Measurements from ENCODE around the gene PAFAH1B2.
"Not testable (repeated sequence)": the region's sequence is repeated elsewhere in the genome, so short reads cannot be mapped to it uniquely, and the experiment has no call there.

The PAFAH1B2 gene

DNA sequence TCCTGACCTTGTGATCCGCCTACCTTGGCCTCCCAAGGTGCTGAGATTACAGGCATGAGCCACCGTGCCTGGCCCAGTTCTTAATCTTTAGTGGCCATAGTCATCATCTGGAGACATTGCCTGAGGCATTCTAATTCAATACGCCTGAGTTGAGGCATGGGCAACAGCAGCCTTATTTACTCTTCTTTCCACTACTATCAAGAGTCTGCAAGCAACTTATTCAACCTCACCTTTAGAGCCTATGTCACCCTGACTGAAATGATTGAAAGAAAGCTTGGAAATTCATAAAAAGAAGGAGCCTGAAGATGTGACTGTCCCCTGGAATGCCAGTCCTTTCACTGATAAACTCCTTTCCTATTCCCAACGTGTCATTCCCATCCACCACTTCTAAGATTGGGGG is 15.8 kb upstream of the PAFAH1B2 start:
- no peak for DNase-seq

DNA sequence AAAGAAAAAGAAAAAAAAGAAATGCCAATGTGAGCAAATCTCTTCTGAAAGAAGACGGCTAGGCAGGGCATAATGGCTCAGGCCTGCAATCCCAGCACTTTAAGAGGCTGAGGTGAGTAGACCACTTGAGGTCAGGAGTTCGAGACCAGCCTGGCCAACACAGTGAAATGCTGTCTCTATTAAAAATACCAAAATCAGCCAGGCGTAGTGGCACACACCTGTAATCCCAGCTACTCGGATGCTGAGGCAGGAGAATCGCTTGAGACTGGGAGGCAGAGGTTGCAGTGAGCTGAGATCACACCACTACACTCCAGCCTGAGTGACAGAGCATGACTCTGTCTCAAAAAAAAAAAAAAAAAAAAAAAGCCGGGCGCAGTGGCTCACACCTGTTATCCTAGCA is 13.7 kb upstream of the PAFAH1B2 start:
- DNase-seq: not testable (repeated sequence)

DNA sequence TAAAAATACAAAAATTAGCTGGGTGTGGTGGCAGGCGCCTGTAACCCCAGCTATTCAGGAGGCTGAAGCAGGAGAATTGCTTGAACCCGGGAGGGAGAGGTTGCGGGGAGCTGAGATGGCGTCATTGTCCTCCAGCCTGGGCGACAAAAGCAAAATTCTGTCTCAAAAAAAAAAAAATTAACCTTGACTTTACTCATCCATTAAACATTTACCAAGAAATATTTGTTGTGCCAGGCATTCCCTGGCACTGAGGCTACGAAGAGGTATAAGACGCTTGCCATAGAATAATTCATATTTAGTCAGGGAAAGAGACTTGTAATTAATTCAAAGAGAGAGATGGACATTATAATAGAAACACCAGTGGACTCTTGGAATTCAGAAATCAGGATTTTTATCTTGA is 13.2 kb upstream of the PAFAH1B2 start:
- DNase-seq: no peak

DNA sequence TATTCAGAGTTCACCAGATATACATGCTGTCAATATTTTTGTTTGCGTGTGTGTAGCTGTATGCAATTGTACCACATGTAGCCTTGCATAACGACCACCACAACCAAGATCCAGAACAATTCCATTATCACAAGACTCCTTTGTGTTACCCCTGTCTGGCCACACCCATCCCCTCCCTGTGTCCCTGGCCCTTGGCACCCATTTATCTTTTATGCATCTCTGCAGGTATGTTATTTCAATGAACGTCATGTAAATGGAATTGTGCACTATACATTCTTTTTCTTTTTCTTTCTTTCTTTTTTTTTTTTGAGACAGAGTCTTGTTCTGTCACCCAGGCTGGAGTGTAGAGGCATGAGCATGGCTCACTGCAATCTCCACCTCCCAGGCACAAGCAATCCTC is 9.7 kb upstream of the PAFAH1B2 start:
- no peak for DNase-seq

DNA sequence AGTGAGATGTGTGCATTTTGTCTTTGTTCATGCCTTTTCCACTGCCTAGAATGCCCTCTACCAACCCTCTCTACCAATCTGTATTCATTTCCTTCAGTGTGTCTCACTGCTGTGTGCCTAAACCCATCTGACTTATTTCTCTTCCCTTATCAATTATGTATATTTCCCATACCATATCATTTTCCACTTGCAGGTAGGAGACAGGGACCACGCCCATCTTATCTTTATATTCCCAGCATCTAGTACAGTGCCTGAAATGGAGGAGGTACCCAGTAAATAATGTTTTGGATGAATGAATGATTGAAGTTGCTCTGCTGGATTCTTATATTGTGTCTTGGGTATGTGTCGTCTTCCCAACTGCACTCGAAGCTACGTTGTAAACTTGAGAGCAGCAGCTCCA is 9.1 kb upstream of the PAFAH1B2 start:
- not testable (repeated sequence) for DNase-seq

DNA sequence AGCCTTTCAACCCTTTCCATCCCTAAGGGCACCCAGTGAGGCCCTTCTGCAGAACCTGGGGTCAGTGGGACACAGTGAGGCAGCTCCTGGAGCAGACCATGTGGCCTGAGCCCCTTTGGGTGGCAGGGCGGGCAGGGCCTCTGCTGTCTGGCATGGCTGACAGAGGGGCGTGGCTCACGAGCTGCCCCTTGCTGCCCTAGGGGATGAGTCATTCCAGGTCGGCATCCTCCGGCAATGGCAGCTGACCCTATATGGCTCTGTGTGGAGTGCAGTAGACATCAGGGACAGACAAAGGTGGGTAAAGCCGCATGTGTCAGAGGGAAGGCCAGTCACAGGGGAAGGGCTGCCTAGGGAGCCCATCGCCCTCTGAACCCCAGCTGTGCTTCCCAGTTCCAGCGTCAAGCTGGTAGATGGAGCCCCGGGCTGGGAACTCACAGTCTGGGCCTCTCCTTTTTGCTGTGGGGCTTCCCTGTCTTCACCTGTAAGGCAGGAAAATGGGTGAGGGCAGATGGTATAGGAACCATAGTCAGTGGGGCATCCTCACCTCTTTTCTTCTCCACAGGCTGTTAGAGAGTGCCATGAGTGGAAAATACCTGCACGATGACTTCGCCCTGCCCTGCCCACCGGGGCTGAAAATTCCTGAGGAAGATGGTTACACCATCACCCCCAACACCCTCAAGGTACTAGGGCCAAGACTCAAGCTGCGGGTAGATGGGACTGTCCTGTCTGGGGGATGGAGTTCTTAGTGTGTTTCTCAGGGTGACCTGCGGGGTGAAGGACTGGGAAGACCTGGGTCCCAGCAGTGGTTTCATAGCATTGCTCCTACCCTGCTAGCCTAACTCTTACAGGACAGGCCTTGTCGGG is 6.6 kb upstream of the PAFAH1B2 start:
- not testable (repeated sequence) for DNase-seq

DNA sequence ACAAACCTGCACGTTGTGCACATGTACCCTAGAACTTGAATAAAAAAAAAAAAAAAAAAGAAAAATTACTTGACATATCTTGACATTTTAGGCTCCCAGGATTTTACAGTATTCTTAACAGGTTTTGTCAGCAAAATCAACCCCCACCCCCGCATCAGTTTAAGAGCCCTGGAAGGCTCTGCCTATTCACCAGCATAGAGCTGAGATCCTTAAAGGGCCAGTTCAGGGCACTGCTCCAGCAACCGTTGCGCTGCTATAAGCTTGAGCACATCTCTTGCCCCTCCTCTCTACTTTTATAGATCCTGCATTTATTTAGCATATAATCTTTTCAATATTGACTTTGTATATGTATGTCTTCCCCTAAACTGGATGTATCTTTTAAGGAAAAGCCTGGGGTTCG is 697 bp upstream of the PAFAH1B2 start:
- no peak for DNase-seq

DNA sequence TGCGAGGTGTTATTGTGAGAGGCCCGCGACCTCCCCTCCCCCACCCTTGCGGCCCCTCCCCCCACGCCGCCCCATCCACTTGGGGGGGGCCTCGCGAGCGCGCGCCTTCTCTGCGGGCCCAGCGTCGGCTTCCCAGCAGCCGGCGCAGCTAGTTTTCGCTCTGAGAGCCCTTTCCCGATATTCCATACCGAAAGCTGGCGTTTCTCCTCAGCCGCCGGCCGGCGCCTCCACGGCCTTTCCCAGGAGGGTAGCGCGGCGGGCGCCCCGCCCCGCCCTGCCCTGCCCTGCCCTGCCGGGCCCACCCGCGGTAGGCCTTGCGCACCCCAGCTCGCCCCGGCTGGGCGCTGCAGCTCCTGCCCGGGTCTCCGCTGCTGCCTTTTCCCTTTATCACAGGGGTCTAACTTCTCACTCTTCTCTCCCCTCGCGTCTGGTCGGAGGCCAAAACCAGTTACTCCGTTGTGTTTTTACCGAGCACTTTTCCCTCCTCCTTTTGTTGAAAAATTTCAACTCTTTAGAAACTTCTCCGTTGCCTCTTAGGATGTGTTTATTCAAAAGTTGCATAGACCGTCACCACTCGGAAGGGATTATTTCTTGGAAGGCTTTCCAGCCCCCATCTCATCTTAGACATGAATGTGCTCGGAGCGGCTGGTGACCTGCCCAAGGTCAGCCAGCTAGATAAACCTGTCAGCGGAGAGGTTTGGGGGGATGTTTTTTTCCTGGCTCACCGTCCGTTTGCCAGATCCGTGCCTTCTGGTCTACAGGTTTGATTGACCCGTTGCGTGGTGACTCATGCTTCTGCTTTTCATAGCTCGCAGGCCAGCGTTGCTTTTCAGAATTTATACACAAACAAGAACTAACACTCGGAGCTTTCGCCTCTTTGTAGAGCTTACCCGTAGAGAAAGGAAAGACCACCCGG is 648 bp downstream of the PAFAH1B2 start:
- no peak for DNase-seq

DNA sequence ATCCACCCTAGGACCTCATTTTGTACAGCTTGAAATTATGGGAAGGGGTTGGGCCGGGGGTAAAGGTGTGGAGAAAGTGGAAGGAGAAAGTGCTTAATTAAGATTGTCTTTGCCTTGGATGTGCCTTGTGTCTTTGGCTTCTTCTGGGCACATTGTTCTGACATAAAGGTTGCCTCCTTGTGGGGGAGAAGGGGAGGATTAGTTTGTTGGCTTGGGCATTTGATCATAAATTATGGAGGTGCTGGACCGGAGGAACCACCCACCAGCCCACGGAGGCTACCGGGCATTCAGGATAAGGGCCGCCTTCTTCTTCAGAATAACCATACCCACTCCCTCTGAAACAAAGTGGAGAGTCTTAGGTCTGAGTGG is 1.3 kb downstream of the PAFAH1B2 start:
- no peak for DNase-seq

DNA sequence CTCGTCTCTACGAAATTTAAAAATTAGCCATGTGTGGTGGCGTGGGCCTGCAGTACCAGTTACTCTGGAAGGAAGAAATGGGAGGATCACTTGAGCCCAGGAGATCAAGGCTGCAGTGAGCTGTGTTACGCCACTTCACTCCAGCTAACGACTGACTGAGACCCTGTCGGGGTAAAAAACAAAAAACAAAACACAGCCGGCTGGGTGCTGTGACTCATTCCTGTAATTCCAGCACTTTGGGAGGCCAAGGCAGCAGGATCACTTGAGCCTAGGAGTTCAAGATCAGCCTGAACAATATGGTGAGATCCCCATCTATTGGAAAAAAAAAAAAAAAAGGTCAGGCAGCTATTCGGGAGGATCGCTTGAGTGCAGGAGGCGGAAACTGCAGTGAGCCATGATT is 2.4 kb downstream of the PAFAH1B2 start:
- no peak for DNase-seq

DNA sequence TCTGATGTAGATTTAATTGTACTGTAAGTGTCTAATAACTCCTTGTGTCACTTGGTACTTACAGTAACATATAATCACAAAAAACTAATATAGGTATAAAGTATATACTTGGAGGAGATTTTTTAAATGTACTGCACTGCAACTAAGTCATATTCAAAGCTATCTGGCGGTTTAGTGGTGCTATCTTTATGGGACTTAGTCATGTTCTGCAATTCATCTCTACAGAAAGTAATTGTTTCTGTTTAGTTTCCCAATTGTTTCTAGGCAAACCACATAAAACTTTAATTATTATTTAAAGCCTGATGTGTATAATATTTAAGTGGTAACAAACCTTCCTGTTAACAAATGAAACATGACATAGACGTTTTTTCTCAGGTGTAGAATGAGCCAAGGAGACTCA is 8.0 kb downstream of the PAFAH1B2 start:
- DNase-seq: no peak

DNA sequence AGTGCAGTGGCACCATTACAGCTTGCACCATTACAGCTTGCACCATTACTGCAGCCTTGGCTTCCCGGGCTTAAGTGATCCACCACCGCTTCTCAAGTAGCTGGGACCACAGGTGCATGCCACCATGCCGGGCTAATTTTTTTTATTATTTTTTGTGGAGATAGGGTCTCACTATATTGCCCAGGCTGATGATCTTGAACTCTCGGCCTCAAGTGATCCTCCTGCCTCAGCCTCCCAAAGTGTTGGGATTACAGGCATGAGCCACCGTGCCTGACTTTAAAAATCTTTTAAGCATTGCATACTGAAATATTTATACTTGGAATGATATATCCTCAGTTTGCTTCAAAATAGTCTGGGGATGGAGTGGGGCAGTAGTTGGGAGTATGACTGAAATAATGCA is 10.4 kb downstream of the PAFAH1B2 start:
- no peak for DNase-seq

DNA sequence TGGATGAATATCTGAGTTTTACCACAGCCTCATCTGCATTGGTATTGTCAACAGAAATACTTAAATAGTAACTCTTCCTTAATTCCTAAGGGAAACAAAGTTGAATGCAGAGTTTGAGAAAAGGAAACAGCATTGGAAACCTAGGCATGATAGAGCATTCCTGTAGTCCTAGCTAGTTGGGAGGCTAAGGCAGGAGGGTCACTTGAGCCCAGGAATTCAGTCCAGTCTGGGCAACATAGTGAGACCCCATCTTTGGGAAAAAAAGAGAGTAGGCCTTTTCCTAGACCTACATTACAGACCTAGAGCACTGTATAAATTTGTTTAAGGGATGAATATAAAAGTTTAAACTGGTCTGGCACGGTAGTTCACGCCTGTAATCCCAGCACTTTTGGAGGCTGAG is 13.4 kb downstream of the PAFAH1B2 start:
- no peak for DNase-seq

DNA sequence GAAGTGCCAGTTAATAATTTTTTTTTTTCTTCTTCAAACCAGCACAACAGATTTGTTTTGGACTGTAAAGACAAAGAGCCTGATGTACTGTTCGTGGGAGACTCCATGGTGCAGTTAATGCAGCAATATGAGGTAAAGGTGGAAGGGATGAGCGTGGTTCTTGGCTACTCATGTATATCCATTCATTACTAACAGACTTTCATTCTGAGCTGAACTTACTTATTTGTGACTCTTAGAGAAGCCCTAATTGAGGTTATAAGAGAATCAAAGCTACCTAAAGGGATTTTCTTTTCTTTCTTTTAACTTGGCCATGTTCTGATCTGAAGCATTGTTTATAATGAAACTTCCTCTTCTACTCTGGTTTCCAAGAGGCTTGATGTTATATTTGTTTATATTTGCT is 15.8 kb downstream of the PAFAH1B2 start:
- DNase-seq: no peak

DNA sequence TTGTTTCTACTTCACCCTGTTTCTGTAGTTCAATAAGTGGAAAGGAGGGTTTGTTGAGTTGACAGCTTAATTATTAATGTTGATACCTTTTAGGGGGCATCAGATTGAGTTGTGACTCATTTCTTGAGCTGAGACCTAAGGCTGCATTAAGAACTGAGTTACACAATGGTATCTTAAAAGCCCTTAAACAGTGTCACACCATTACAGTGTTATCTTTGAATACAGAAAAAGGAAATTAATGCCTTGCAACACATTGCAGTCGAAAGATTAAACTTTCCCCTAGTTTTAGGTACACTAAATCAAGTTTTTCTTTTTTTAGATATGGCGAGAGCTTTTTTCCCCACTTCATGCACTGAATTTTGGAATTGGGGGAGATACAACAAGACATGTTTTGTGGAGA is 16.7 kb downstream of the PAFAH1B2 start:
- DNase-seq: no peak

DNA sequence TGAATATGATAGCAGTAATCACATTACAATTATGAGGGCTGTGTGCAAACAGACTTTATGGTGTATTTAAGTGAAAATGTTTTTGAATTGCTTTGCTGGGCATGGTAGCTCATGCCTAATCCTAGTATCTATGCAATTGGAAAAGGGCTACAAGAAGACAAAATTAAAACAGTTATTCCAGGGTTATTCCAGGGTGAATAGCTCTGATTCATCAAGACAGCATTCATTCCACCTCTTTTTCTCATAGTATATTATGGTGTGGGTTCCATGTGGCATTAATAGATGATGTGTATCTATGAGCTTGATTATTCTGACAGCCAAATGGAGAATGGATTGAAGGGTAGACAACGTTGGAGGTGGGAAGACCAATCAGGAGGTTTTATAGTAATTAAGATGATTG is 22.4 kb downstream of the PAFAH1B2 start:
- DNase-seq: no peak

DNA sequence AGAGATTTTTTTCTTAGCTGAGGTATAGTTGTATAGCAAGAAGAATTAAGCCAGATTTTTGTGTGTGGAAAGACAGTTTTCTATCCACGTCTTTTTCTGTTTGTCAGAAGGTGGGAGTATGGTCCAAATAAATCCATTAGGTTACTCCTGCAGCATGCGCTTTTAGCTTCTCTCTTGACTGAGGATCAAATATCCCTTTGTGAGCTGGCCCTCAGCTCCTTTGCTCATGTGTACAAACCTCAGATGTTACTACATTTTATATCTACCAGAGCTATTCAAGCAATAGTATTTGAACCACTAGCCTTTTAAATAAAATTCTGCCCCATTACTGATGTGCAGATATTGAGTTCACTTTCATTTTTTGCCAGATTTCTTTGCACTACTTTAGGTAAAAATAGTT is 25.6 kb downstream of the PAFAH1B2 start:
- DNase-seq: no peak

DNA sequence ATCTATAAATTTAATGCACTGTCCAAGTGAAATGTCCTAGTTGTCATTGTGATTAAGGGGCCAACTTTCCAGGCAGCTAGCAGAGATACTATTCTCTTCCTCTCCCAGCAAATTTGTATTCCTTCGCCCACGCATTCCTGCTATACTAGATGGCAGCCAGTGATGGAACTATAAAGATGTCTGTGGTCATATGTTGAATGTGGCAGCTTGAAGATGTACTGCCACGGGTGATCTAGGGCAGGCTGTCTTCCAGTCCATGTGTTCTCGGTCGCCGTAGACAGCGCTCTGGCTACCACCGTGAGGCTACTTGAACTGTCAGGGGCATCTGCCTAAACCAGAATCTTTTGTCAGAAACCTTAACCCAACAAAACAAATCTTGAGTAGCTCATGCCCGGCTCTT is 26.1 kb downstream of the PAFAH1B2 start:
- DNase-seq: no peak

DNA sequence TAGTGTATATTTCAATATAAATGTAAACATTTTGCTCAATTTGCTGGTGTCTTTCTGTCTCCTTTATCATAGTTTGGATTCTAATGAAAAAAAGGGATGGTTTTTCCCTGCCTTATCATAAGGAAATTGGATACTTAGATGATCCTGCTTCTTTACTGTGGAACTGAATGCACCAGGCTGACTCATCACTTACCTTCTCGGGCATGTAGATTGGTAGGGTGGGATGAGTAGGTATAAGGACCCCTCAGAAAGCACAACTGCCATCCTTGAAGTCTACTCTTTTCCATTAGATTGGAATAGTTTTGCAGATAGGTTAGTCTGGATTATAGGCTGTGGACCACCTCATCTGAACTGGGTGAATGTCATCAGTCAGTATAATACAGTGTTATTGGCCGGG is 26.9 kb downstream of the PAFAH1B2 start:
- DNase-seq: no peak

DNA sequence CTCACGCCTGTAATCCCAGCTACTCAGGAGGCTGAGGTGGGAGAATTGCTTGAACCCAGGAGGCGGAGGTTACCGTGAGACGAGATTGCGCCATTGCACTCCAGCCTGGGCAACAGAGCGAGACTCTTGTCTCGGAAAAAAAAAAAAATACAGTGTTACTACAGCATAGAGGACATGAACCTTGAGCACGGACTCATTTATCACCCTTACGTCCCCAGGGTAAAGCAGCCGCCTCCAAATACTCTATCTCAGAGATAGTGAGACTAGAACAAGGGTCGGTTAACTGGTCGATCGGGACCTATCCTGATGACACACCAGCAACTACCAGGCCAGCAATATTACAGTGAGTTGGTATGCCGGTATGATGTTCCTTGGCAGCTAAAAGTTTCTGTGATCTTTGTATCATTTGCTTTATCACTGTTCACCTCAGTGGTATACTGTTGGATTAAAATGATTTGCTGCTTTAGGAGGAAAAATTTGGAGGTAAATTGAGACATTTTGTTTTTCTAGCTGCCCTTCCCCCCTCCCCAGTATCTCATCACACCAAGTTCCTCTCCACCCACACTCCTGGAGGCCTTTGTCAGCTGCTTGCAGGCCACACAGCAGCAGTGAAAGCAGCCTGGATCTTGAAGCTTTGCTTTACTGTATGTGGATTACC is 27.4 kb downstream of the PAFAH1B2 start:
- no peak for DNase-seq

DNA sequence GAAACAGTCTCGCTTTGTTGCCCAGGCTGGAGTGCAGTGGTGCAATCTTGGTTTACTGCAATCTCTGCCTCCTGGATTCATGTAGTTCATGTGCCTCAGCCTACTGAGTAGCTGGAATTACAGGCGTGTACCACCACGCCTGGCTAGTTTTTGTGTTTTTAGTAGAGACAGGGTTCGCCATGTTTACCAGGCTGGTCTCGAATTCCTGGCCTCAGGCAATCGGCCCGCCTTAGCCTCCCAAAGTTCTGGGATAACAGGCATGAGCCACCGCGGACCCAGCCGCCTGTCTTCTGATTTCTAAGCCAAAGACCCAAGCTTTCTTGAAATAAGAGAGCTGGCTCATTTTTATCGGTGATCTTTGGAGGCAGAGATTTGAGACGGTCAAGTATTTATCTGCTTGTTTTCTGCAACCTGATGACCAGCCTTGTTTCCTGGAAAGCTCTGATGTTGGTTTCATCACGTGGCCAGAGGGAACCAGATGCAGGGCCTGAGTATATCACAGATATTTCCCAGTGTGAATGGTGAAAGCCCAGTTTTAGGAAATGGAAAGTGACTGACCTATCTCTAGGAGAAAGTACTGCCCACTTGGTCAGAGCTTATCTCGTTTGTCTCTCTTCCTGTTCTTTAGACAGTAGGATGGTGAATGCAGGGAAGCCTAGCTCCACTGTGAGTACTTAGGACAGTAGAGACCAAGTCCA is 28.8 kb downstream of the PAFAH1B2 start:
- DNase-seq: no peak

DNA sequence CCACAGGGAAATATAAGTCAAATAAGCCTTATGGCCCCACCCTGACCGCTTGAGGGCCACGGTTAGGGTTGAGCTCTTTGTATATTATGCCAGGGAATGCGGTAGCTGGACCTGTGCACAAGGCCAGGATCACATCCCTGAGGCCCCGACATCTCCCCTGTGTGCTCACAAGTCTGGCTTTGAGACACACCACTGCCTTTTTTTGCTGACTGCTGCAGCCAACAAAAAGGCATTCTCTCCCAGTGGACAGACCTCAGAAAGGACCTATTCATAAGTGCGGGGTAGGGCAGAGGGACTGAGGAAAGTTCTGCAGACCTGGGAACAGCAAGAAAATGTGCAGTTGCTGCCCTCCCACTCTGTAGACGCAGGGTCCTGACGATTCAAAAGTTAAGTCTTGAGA is 31.0 kb downstream of the PAFAH1B2 start:
- no peak for DNase-seq

DNA sequence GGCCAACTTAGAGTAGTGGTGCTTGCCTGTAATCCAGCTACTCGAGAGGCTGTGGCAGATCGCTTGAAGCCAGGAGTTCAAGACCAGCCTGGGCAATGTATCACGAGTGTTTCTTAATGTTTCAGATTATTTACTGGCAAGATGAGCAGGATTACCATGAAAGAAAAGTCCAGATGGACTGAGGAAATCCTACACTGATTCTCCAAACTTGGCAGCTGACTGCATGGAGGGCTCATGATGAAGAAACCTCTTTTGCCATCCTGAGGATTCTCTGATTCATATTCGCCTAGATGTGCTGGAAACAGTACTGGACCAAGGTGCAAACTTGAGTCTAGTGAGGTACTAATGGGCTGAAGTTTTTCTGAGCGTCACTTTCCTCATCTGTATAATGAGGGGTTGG is 31.7 kb downstream of the PAFAH1B2 start:
- no peak for DNase-seq

Measured in NCI-H1417 treated with DMSO at 0.1 percent for 48 hours (cell line).